DOHH2 (cell line): Measurements from ENCODE around the gene CHRND.

Experiments
- H3F3A ChIP-seq: fragments of 200-600 bp; sonication (generic), shearing (Covaris generic); 2 replicates; pipeline ENCODE4 v1.6.0; 2016; ENCODE audit warnings: antibody characterized with exemption, mild to moderate bottlenecking; ENCODE audit not compliant: control insufficient read depth, insufficient read depth
- H3K27ac ChIP-seq: fragments of 200-600 bp; sonication (generic); 2 replicates; pipeline ENCODE4 v1.5.1; 2014; ENCODE audit warnings: low read depth, mild to moderate bottlenecking, low read length, moderate library complexity
- H3K27me3 ChIP-seq: fragments of 200-600 bp; sonication (generic); 2 replicates; pipeline ENCODE4 v1.6.1; 2014; ENCODE audit warnings: mild to moderate bottlenecking, low read length, mixed read lengths; ENCODE audit not compliant: control insufficient read depth
- H3K36me3 ChIP-seq: fragments of 200-600 bp; sonication (generic); 2 replicates; pipeline ENCODE4 v1.6.1; 2014; ENCODE audit warnings: mild to moderate bottlenecking, low read length, moderate library complexity, mixed read lengths; ENCODE audit not compliant: control insufficient read depth
- H3K4me1 ChIP-seq: fragments of 200-600 bp; sonication (generic); 2 replicates; pipeline ENCODE4 v1.6.1; 2014; ENCODE audit warnings: mild to moderate bottlenecking, low read length, mixed read lengths; ENCODE audit not compliant: control insufficient read depth
- H3K4me2 ChIP-seq: fragments of 200-600 bp; sonication (generic); 2 replicates; pipeline ENCODE4 v1.6.0; 2014; ENCODE audit warnings: mild to moderate bottlenecking, low read length, moderate library complexity
- H3K4me3 ChIP-seq: fragments of 200-600 bp; sonication (generic); 2 replicates; pipeline ENCODE4 v1.5.1; 2014; ENCODE audit warnings: mild to moderate bottlenecking, low read length, mixed read lengths
- H3K79me2 ChIP-seq: fragments of 200-600 bp; sonication (generic); 2 replicates; pipeline ENCODE4 v1.6.1; 2014; ENCODE audit warnings: mild to moderate bottlenecking, low read length, mixed read lengths; ENCODE audit not compliant: control insufficient read depth
- H3K9me2 ChIP-seq: fragments of 200-600 bp; sonication (generic); replicated peaks from 2 replicates; pipeline ENCODE4 v1.6.1; 2014; ENCODE audit warnings: mild to moderate bottlenecking, low read length, mixed read lengths; ENCODE audit not compliant: control insufficient read depth
- H3K9me3 ChIP-seq: fragments of 200-600 bp; sonication (generic); 2 replicates; pipeline ENCODE4 v1.6.1; 2014; ENCODE audit warnings: antibody characterized with exemption, low read length, mixed read lengths; ENCODE audit not compliant: control insufficient read depth, insufficient read depth
- H4K20me1 ChIP-seq: fragments of 200-600 bp; sonication (generic); 2 replicates; pipeline ENCODE4 v1.6.0; 2014; ENCODE audit warnings: low read depth, mild to moderate bottlenecking, antibody characterized with exemption, low read length, moderate library complexity; ENCODE audit not compliant: control insufficient read depth, insufficient read depth
- CTCF ChIP-seq: fragments of 200-600 bp; sonication (generic); IDR thresholded peaks from one replicate; pipeline ENCODE4 v1.5.1; 2014; ENCODE audit warnings: antibody characterized with exemption, mild to moderate bottlenecking, low read depth, low read length; ENCODE audit not compliant: poor library complexity, severe bottlenecking
- EZH2phosphoT487 ChIP-seq: fragments of 200-600 bp; sonication (generic); IDR thresholded peaks from 2 replicates; pipeline ENCODE4 v1.6.1; 2017; ENCODE audit warnings: borderline replicate concordance, mild to moderate bottlenecking, antibody characterized with exemption, low read length, moderate library complexity, mixed read lengths

Gene CHRND

DNA sequence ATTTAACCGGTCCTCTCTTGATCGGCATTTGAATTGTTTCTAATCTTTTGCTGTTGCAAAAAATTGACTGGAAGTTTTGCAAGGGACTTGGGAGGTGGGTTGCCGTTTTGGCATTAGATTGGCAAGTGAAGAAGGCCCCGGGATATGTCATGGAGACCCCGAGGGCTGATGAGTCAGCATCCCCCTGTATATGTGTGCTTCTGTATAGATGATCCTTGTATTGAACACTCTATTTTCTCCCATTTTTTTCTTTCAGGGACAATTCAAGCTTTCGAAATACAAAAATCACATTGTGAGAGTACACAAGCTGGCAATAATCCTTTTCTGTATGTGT lies 54.7 kb downstream of the CHRND start:
- no peak overlapping the region for H3K27ac ChIP-seq
- H3K4me1 ChIP-seq: peaks cover 14% of the 10 kb centered on the region
- no peaks in the 10 kb centered on the region for H3K27me3 ChIP-seq
- H4K20me1 ChIP-seq: no peaks in the 10 kb centered on the region
- H3F3A ChIP-seq: no peaks in the 10 kb centered on the region
- no peaks in the 10 kb centered on the region for H3K36me3 ChIP-seq
- H3K9me2 ChIP-seq: no peaks in the 10 kb centered on the region
- no peak for TF ChIP-seq EZH2phosphoT487
- no peak for TF ChIP-seq CTCF
- no peak overlapping the region for H3K4me3 ChIP-seq
- no peaks in the 10 kb centered on the region for H3K79me2 ChIP-seq
- H3K4me2 ChIP-seq: no peak overlapping the region
- H3K9me3 ChIP-seq: no peaks in the 10 kb centered on the region

DNA sequence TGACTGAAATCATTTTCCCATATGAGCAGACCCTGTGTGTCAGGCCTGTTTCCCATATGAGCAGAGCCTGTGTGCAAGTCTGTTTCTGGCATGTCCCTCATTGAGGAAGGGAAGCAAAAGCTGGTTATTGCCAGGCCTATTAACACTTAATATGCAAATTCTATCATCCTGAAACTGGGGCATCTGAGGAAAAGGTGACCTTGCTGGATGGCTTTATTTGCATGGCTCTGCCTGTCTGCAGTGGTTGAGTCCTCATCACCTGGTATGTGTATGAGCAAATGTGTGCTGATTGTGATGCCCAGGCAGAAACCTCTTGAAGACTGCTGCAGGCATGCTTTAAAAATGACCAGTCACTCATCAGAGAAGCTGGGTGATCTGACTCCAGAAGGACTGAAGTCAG lies 55.8 kb downstream of the CHRND start:
- H3K4me2 ChIP-seq: no peak overlapping the region
- no peaks in the 10 kb centered on the region for H3K27me3 ChIP-seq
- H3K27ac ChIP-seq: no peak overlapping the region
- TF ChIP-seq CTCF (no peak), EZH2phosphoT487 (no peak)
- no peak overlapping the region for H3K4me3 ChIP-seq
- no peaks in the 10 kb centered on the region for H3F3A ChIP-seq
- H3K36me3 ChIP-seq: no peaks in the 10 kb centered on the region
- no peaks in the 10 kb centered on the region for H4K20me1 ChIP-seq
- H3K9me2 ChIP-seq: no peaks in the 10 kb centered on the region
- H3K9me3 ChIP-seq: no peaks in the 10 kb centered on the region
- no peaks in the 10 kb centered on the region for H3K79me2 ChIP-seq
- H3K4me1 ChIP-seq: peaks cover 10% of the 10 kb centered on the region

GRCh38 chr2:232584238-232584637 lies 58.3 kb downstream of the CHRND start:
- Histone ChIP-seq H3K4me1 (peaks cover 10% of the 10 kb centered on the region), H4K20me1 (no peaks in the 10 kb centered on the region), H3F3A (no peaks in the 10 kb centered on the region), H3K79me2 (no peaks in the 10 kb centered on the region), H3K9me3 (no peaks in the 10 kb centered on the region), H3K27me3 (no peaks in the 10 kb centered on the region), H3K4me3 (no peak overlapping the region), H3K9me2 (no peaks in the 10 kb centered on the region), H3K27ac (no peak overlapping the region), H3K4me2 (no peak overlapping the region), H3K36me3 (no peaks in the 10 kb centered on the region)
- TF ChIP-seq EZH2phosphoT487: no peak
- no peak for TF ChIP-seq CTCF
